Tibial artery (tissue), 4 donors: Measurements from ENCODE around the gene BCL10.

Experiments
- DNase-seq, 2 donors: peaks; one replicate each; pipeline ENCODE4 v3.0.0-alpha.2; 2019
- H3K27ac ChIP-seq, 2 donors: fragments of 200-600 bp; sonication (generic) in 1 of 2; 1 replicate in 1 of 2; 2 replicates in 1 of 2; pipeline ENCODE4 v1.5.1; 2018 to 2019; ENCODE audit warnings: mild to moderate bottlenecking in 1 of 2
- H3K27me3 ChIP-seq, 2 donors: fragments of 200-600 bp; sonication (generic) in 1 of 2; one replicate each; pipeline versions ENCODE4 v1.5.1 to v1.6.0; 2016 to 2019
- H3K36me3 ChIP-seq, 3 donors: fragments of 200-600 bp; sonication (generic) in 2 of 3; one replicate each; pipeline ENCODE4 v1.5.1; 2016 to 2019; ENCODE audit warnings: mild to moderate bottlenecking in 2 of 3
- H3K4me1 ChIP-seq, 4 donors: fragments of 200-600 bp; sonication (generic) in 2 of 4; 1 replicate in 3 of 4; 2 replicates in 1 of 4; pipeline ENCODE4 v1.5.1; 2016 to 2019
- H3K4me3 ChIP-seq, 2 donors: fragments of 200-600 bp; sonication (generic) in 1 of 2; 1 replicate in 1 of 2; 2 replicates in 1 of 2; pipeline ENCODE4 v1.5.1; 2018 to 2019; ENCODE audit warnings: mild to moderate bottlenecking in 2 of 2
- H3K9me3 ChIP-seq, 3 donors: fragments of 200-600 bp; sonication (generic) in 1 of 3; one replicate each; pipeline ENCODE4 v1.5.1; 2016 to 2019
- intact Hi-C: fragments of 100-400 bp; cut with DNase I; formaldehyde crosslinking; loops from one replicate; pipeline ENCODE4 v1.15.0; 2023; ENCODE audit warnings: low total_unique reads
- TF ChIP-seq, protein P1 (sequence below), 2 experiments: fragments of 200-600 bp in 1 of 2; fragments of 450-650 bp in 1 of 2; IDR thresholded peaks; one replicate each; pipeline ENCODE4 v1.5.1; 2017 to 2019; ENCODE audit warnings: antibody characterized with exemption in 2 of 2, mild to moderate bottlenecking in 1 of 2, moderate library complexity in 1 of 2

The BCL10 gene

DNA sequence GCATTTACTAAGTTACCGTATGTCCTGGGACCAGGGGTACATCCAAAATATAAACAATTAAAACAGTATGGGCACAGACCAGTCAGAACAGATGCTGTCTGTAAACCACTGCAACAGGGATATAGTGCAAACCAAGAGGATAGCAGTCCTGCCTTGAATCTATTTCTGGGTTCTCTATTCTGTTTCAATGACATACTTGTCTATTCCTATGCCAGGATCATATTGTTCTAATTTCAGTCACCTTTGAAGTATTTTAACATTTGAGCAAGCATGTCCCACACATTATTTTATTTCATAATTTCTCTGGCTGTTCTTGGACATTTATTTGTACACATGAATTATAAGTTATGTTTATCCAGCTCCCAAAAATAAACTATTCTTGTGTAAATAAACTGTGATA is 47.5 kb downstream of the BCL10 start:
- Histone ChIP-seq H3K9me3 (no peaks in the 10 kb centered on the region), H3K4me3 (no peak overlapping the region), H3K27me3 (no peaks in the 10 kb centered on the region), H3K36me3 (no peaks in the 10 kb centered on the region), H3K27ac (no peak overlapping the region), H3K4me1 (peaks cover 0 to 16% (median 9%) of the 10 kb centered on the region in 4 donors)
- intact Hi-C loops: no loop called here
- TF ChIP-seq, protein P1, sequence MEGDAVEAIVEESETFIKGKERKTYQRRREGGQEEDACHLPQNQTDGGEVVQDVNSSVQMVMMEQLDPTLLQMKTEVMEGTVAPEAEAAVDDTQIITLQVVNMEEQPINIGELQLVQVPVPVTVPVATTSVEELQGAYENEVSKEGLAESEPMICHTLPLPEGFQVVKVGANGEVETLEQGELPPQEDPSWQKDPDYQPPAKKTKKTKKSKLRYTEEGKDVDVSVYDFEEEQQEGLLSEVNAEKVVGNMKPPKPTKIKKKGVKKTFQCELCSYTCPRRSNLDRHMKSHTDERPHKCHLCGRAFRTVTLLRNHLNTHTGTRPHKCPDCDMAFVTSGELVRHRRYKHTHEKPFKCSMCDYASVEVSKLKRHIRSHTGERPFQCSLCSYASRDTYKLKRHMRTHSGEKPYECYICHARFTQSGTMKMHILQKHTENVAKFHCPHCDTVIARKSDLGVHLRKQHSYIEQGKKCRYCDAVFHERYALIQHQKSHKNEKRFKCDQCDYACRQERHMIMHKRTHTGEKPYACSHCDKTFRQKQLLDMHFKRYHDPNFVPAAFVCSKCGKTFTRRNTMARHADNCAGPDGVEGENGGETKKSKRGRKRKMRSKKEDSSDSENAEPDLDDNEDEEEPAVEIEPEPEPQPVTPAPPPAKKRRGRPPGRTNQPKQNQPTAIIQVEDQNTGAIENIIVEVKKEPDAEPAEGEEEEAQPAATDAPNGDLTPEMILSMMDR (IDR thresholded peaks at IDR 0.05): no peak
- no peak for DNase-seq

DNA sequence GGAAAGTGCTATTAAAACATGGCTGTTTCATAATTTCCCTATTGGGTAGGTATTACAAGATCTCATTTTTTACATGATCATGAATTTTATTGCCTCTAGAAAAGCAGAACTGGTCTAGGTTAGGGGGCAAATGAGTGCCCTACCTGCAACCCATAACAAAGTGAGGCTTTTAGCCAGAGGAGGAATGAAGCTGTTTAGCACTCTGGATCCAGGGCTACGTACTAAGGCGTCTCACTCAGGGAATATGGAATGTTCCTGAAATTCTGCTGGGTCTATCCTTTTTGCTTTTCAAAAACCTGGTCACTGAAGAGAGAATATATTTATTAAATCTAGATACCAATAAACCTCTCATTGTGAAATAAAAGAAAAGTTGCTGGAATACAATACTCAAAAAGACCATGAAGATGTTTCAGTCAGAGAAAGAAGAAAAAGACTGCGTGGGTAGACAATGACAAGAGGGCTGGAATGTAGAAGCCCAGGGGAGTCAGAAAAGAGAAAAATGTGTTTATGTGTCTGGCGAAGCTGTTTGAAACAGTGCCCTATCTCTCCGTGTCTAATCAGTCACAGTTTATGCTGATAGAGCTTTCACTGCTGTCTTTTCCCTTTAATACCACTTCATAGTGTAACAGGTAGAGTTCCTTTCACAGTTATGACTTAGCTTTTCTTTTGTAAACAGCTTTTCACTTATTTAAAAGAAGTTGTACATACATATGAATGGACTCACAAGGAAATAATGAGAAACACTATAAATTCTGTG is 50.6 kb downstream of the BCL10 start:
- TF ChIP-seq, protein P1 (IDR thresholded peaks at IDR 0.05): no peak
- intact Hi-C loops: no loop called here
- Histone ChIP-seq H3K4me3 (no peak overlapping the region), H3K27me3 (no peaks in the 10 kb centered on the region), H3K4me1 (peaks cover 0 to 27% (median 13%) of the 10 kb centered on the region in 4 donors), H3K36me3 (no peaks in the 10 kb centered on the region), H3K9me3 (no peaks in the 10 kb centered on the region), H3K27ac (no peak overlapping the region)
- no peak for DNase-seq

DNA sequence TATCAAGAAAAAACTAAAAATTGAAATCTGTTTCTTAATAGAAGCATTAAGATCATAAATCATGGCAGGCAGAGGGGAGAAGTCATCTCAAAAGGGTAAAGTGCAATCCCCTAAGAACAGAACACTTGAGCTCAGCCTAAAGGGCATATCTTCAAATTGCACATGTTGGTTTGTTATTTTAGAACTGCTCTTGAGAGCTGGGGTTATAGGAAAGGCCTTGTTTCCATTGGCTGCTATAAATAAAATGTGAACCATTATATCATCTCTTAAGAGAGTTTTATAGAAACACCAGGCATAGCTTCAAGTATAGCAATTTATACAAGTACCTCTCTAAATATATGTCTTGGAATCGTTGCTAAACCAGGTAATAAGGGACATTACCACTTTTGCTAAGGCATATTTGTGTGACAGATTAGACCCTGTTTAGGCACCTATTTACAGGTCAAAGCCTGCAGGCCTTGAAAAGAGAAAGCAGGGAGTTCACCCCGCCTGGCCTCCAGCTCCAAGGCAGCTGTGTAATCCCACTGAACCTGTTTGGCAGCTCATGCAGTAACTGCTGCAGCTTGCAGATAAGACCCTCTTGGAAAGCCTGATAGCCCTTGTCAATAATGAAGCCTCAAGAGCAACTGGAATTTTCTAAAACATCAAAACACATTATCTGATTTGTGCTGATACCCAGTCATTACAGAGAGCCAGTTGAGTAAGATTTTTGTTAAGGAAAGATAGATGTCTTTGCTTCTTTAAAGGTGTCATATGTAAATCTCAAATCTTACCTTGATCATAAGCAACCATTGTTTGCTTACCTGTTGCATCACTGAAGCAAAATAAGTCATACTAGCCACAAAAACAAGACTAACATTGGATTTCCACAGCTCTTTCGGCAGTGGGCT is 51.5 kb downstream of the BCL10 start:
- no peaks in the 10 kb centered on the region for H3K9me3 ChIP-seq
- intact Hi-C loops: no loop called here
- no peak overlapping the region for H3K27ac ChIP-seq
- H3K27me3 ChIP-seq: no peaks in the 10 kb centered on the region
- no peak for DNase-seq
- TF ChIP-seq, protein P1 (IDR thresholded peaks at IDR 0.05): no peak
- peaks cover 0 to 33% (median 13%) of the 10 kb centered on the region in 4 donors for H3K4me1 ChIP-seq
- H3K4me3 ChIP-seq: no peak overlapping the region
- H3K36me3 ChIP-seq: no peaks in the 10 kb centered on the region

DNA sequence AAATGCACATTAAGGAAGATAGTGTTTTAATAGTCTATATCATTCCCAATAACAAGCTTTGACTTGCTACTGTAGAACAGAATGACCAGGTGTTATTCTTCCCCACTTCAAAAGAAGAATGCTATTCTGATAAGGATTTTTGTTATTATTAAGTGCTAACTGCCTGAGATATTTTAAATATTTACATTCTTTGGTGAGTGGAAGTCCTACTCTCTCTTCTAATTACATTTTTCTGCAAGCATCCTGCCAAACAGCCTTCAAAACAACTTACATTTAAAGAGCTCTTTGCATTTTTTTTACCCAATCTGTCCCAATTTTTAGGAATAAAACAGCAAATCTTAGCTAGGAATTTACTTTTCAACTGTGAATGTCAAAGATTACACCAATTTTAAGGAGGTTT is 52.1 kb downstream of the BCL10 start:
- Histone ChIP-seq H3K4me1 (peaks cover 0 to 33% (median 13%) of the 10 kb centered on the region in 4 donors), H3K36me3 (no peaks in the 10 kb centered on the region), H3K4me3 (no peak overlapping the region), H3K9me3 (no peaks in the 10 kb centered on the region), H3K27ac (no peak overlapping the region), H3K27me3 (no peaks in the 10 kb centered on the region)
- intact Hi-C loops: no loop called here
- TF ChIP-seq, protein P1 (IDR thresholded peaks at IDR 0.05): no peak
- no peak for DNase-seq

DNA sequence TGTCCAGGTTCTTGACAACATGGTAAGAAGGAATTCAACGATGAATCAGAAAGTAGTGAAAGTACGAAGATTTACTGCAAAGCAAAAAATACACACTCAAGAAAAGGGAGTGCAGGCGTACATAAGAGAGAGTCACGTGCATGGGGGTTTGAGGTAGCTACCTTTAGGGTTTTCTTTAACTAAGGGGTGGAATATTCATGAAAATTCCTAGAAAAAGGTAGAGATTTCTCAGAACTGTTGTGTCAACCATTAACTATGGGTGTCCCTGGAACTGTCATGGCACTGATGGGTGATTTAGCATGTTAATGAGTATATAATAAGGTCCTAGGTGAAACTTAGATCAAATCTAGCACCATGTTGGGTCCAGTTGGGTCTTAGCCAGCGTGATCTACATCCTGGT is 53.1 kb downstream of the BCL10 start:
- no peaks in the 10 kb centered on the region for H3K36me3 ChIP-seq
- TF ChIP-seq, protein P1 (IDR thresholded peaks at IDR 0.05): no peak
- intact Hi-C loops: no loop called here
- H3K9me3 ChIP-seq: no peaks in the 10 kb centered on the region
- no peaks in the 10 kb centered on the region for H3K27me3 ChIP-seq
- peaks cover 0 to 33% (median 13%) of the 10 kb centered on the region in 4 donors for H3K4me1 ChIP-seq
- H3K4me3 ChIP-seq: no peak overlapping the region
- no peak overlapping the region for H3K27ac ChIP-seq
- DNase-seq: no peak
